Measurements from ENCODE around the gene BIRC7.

- TF ChIP-seq CTCF (IDR thresholded peaks at IDR 0.05) (no peak), POLR2AphosphoS5 (IDR thresholded peaks at IDR 0.05) (no peak), POLR2A (IDR thresholded peaks at IDR 0.05; ENCODE audit: low read depth) (no peak), EP300 (IDR thresholded peaks at IDR 0.05) (no peak)
Observed at GRCh38 chr20:63284083-63284440, 48.4 kb downstream of the BIRC7 start.
